PC-3 (cell line): ENCODE data around the gene IMP3. TPM values are rescaled to one million over a fixed set of nuclear protein-coding genes. Genes with fewer than 3 reads are reported as not detected.

Experiments
- ATAC-seq: fragments of 200-7000 bp; cut with Tn5 transposase; 2 replicates; pipeline ENCODE4 v1.9.1; 2020; ENCODE audit warnings: mild to moderate bottlenecking, moderate library complexity
- BruUV-seq: library from RNA; stranded (reverse); fragments of 400-500 nt; replicated peaks from 2 replicates; lab custom pipeline; 2021; lab: Mats Ljungman, UMichigan
- CTCF ChIA-PET: fragments of 300-600 bp; sonication (Branson Sonifier 250); formaldehyde crosslinking; loops from one replicate; lab custom pipeline; 2022; ENCODE audit warnings: antibody characterized with exemption; lab: Charles Lee
- POLR2A ChIA-PET: fragments of 300-600 bp; sonication (Branson Sonifier 250); formaldehyde crosslinking; loops from one replicate; lab custom pipeline; 2022; ENCODE audit warnings: antibody characterized with exemption; ENCODE audit not compliant: unreplicated experiment; lab: Charles Lee
- DNase-seq: peaks from one replicate; pipeline ENCODE4 v3.0.0-alpha.2; 2015
- H2AFZ ChIP-seq: fragments of 300-600 bp; sonication (generic); 2 replicates; pipeline ENCODE4 v1.6.0; 2016; ENCODE audit warnings: antibody characterized with exemption, low read length
- H3F3A ChIP-seq: fragments of 300-600 bp; sonication (generic); one replicate; pipeline ENCODE4 v1.6.0; 2017; ENCODE audit warnings: antibody characterized with exemption, low read length, control low read depth, mild to moderate bottlenecking; ENCODE audit not compliant: unreplicated experiment
- H3K27ac ChIP-seq: fragments of 300-600 bp; sonication (generic); 2 replicates; pipeline ENCODE4 v1.5.1; 2016; ENCODE audit warnings: mild to moderate bottlenecking, low read length
- H3K27me3 ChIP-seq: fragments of 300-600 bp; sonication (generic); 2 replicates; pipeline ENCODE4 v1.6.1; 2016; ENCODE audit warnings: low read length, mixed read lengths
- H3K36me3 ChIP-seq: fragments of 300-600 bp; sonication (generic); 2 replicates; pipeline ENCODE4 v1.6.1; 2016; ENCODE audit warnings: low read depth, mixed run types, low read length, mixed read lengths
- H3K4me1 ChIP-seq: fragments of 300-600 bp; sonication (generic); 2 replicates; pipeline ENCODE4 v1.5.1; 2016; ENCODE audit warnings: low read length; ENCODE audit not compliant: insufficient read depth
- H3K4me2 ChIP-seq: fragments of 300-600 bp; sonication (generic); 2 replicates; pipeline ENCODE4 v1.6.0; 2016; ENCODE audit warnings: low read length
- H3K4me3 ChIP-seq: fragments of 300-600 bp; sonication (generic); 2 replicates; pipeline ENCODE4 v1.5.1; 2016; ENCODE audit warnings: mild to moderate bottlenecking, low read length, mixed read lengths
- H3K79me2 ChIP-seq: fragments of 300-600 bp; sonication (generic); 2 replicates; pipeline ENCODE4 v1.6.1; 2017; ENCODE audit warnings: low read length, mixed read lengths
- H3K9ac ChIP-seq: fragments of 300-600 bp; sonication (generic); 2 replicates; pipeline ENCODE4 v1.6.0; 2016; ENCODE audit warnings: mild to moderate bottlenecking, low read length
- H3K9me2 ChIP-seq: fragments of 300-600 bp; sonication (generic); replicated peaks from 2 replicates; pipeline ENCODE4 v1.6.1; 2016; ENCODE audit warnings: mixed run types, low read length, mixed read lengths
- H3K9me3 ChIP-seq: fragments of 300-600 bp; sonication (generic); 2 replicates; pipeline ENCODE4 v1.6.1; 2016; ENCODE audit warnings: low read length, mixed read lengths
- H4K20me1 ChIP-seq: fragments of 300-600 bp; sonication (generic); 2 replicates; pipeline ENCODE4 v1.6.1; 2016; ENCODE audit warnings: low read length, mixed read lengths
- CTCF ChIP-seq: fragments of 300-600 bp; sonication (generic); conservative IDR thresholded peaks from 2 replicates; pipeline ENCODE4 v1.5.1; 2017; ENCODE audit warnings: antibody characterized with exemption, low read depth, mild to moderate bottlenecking, low read length
- EZH2 ChIP-seq: fragments of 300-600 bp; sonication (generic); IDR thresholded peaks from one replicate; pipeline ENCODE4 v1.6.1; 2017; ENCODE audit warnings: antibody characterized with exemption, mild to moderate bottlenecking, low read length; ENCODE audit not compliant: unreplicated experiment
- EZH2phosphoT487 ChIP-seq: fragments of 300-600 bp; sonication (generic); IDR thresholded peaks from 2 replicates; pipeline ENCODE4 v1.6.1; 2018; ENCODE audit warnings: mild to moderate bottlenecking, antibody characterized with exemption, low read length, borderline replicate concordance
- intact Hi-C: fragments of 100-400 bp; cut with micrococcal nuclease; formaldehyde crosslinking; loops from 2 replicates; pipeline ENCODE4 v1.9.0; 2023
- total RNA-seq: library from RNA; depleted of rRNA; stranded (reverse); fragments of >200 nt; gene quantifications from 2 replicates; pipeline ENCODE4 v1.2.3, GENCODE V29; 2014

The IMP3 gene
- total RNA-seq, 1 experiment from 2014 or later, result 95.4 TPM

- Histone ChIP-seq H3F3A (no peaks in the 10 kb centered on the region), H3K4me2 (no peak overlapping the region), H3K9ac (no peak overlapping the region), H3K4me1 (peaks cover 42% of the 10 kb centered on the region), H3K36me3 (no peaks in the 10 kb centered on the region), H3K27me3 (no peaks in the 10 kb centered on the region), H2AFZ (no peak overlapping the region), H3K79me2 (peaks cover 65% of the 10 kb centered on the region), H3K9me3 (no peaks in the 10 kb centered on the region), H3K9me2 (no peaks in the 10 kb centered on the region), H3K4me3 (no peak overlapping the region), H4K20me1 (no peaks in the 10 kb centered on the region), H3K27ac (no peak overlapping the region)
- ATAC-seq, result no peak
- TF ChIP-seq CTCF (no peak), EZH2 (no peak), EZH2phosphoT487 (no peak)
- ChIA-PET POLR2A (no interaction called here), CTCF (no interaction called here)
- BruUV-seq, result no TSS peak
- DNase-seq, result no peak
- intact Hi-C loops, result no loop called here
These were observed 13.4 kb upstream of the IMP3 start for GRCh38 chr15:75653347-75653913.

DNA sequence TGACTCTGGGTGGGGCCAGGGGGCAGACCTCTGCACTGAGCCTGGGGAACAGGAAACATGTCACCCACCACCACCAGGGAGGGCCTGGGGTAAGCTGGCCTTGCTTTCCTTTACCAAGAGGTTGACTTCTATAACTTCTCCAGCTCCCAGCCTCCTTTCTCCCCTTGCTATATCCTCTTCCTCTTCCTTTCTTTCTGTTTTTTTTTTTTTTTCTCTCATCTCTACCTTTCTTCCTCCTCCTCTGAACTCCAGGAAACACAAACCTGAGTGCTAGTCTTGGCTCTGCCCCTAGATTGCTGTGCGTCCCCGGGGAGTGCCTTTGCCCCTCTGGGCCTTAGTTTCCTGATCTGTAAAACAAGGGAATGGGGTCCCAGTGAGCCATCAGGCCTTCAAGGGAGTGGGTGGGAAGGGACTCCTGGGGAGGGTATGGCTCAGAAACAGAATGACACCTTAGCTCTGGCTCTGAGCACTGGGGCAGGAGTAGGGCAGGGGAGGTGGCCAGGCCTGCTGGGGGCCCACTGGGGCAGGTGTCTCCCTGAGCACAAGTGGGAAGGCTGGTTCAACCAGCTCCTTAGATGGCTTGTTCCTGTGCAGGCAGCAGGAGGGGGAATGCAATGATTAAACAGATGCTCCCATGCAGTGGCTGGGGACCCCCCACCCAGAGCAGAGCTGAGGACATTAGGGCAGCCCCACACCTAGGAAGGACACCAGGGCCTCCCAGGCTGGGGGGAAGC is 12.0 kb upstream of the IMP3 start:
- Histone ChIP-seq H3K4me2 (peak overlapping the region; percentile 83), H2AFZ (no peak overlapping the region), H3K79me2 (peaks cover 72% of the 10 kb centered on the region), H3K27me3 (no peaks in the 10 kb centered on the region), H3K9ac (0 out of 2 replicates have a peak overlapping the region, but pooled peaks have one; percentile 1), H3F3A (no peaks in the 10 kb centered on the region), H4K20me1 (no peaks in the 10 kb centered on the region), H3K9me3 (no peaks in the 10 kb centered on the region), H3K4me3 (peak overlapping the region; percentile 52), H3K27ac (peak overlapping the region; percentile 23; the same call in 1 of the 2 replicates), H3K9me2 (no peaks in the 10 kb centered on the region), H3K4me1 (peaks cover 42% of the 10 kb centered on the region), H3K36me3 (no peaks in the 10 kb centered on the region)
- POLR2A ChIA-PET, result no interaction called here
- BruUV-seq, result no TSS peak
- no peak for ATAC-seq
- DNase-seq, result no peak
- TF ChIP-seq EZH2phosphoT487 (no peak), EZH2 (no peak), CTCF (no peak)
- intact Hi-C loops, result no loop called here
- CTCF ChIA-PET, result no interaction called here
